Tibial nerve (tissue), 4 donors: ENCODE measurements around the gene GAK.

Source experiments
- CTCF ChIP-seq, 5 experiments: fragments of 200-600 bp in 3 of 5; fragments of 450-650 bp in 2 of 5; sonication (generic) in 3 of 5; IDR thresholded peaks; one replicate each; pipeline ENCODE4 v1.5.1; 2016 to 2019; ENCODE audit warnings: antibody characterized with exemption in 5 of 5, mild to moderate bottlenecking in 3 of 5, moderate library complexity in 2 of 5
- EP300 ChIP-seq, 2 donors: sonication (generic); formaldehyde crosslinking; IDR thresholded peaks; one replicate each; pipeline ENCODE4 v1.6.1; 2017; ENCODE audit warnings: antibody characterized with exemption in 2 of 2, mild to moderate bottlenecking in 1 of 2

- TF ChIP-seq CTCF (IDR thresholded peaks at IDR 0.05) (no peak), EP300 (IDR thresholded peaks at IDR 0.05) (no peak)
These were observed 98.3 kb downstream of the GAK start for GRCh38 chr4:833731-834367.
